Ascending aorta (tissue), 2 donors: ENCODE measurements around the gene IFNL1. TPM values are rescaled to one million over a fixed set of nuclear protein-coding genes. Genes with fewer than 3 reads are reported as not detected.
A peak's percentile ranks its signal among the peaks of the same experiment; 100 is the strongest.
"Not testable (repeated sequence)": the region's sequence is repeated elsewhere in the genome, so short reads cannot be mapped to it uniquely, and the experiment has no call there.

Experiments
- DNase-seq, 2 donors: peaks; one replicate each; pipeline ENCODE4 v3.0.0-alpha.2; 2019; ENCODE audit warnings: low spot score in 2 of 2
- H3K27ac ChIP-seq, 2 donors: fragments of 200-600 bp; sonication (generic); one replicate each; pipeline ENCODE4 v1.5.1; 2016 to 2017; ENCODE audit warnings: mild to moderate bottlenecking in 1 of 2
- H3K27me3 ChIP-seq: fragments of 200-600 bp; sonication (generic); one replicate; pipeline ENCODE4 v1.5.1; 2017
- H3K36me3 ChIP-seq, 2 donors: fragments of 200-600 bp; sonication (generic); one replicate each; pipeline ENCODE4 v1.5.1; 2016
- H3K4me1 ChIP-seq, 2 donors: fragments of 200-600 bp; sonication (generic); one replicate each; pipeline ENCODE4 v1.5.1; 2016 to 2017; ENCODE audit warnings: mild to moderate bottlenecking in 1 of 2
- H3K4me3 ChIP-seq, 2 donors: fragments of 200-600 bp; sonication (generic); one replicate each; pipeline ENCODE4 v1.5.1; 2016 to 2017; ENCODE audit warnings: mild to moderate bottlenecking in 1 of 2
- H3K9me3 ChIP-seq, 2 donors: fragments of 200-600 bp; sonication (generic); one replicate each; pipeline ENCODE4 v1.5.1; 2016
- intact Hi-C: fragments of 100-400 bp; cut with DNase I; formaldehyde crosslinking; loops from one replicate; pipeline ENCODE4 v1.15.1; 2023
- total RNA-seq: library from RNA; depleted of rRNA; stranded (reverse); fragments of >200 nt; gene quantifications from one replicate; pipeline ENCODE4 v1.1.0, GENCODE V29; 2016
- TF ChIP-seq, protein P1 (sequence below), 3 experiments: fragments of 200-600 bp in 2 of 3; fragments of 450-650 bp in 1 of 3; sonication (generic) in 2 of 3; IDR thresholded peaks; one replicate each; pipeline ENCODE4 v1.5.1; 2016 to 2019; ENCODE audit warnings: antibody characterized with exemption in 3 of 3, mild to moderate bottlenecking in 1 of 3, moderate library complexity in 1 of 3

IFNL1 gene
- total RNA-seq, 1 donor from 2014 or later: not detected

DNA sequence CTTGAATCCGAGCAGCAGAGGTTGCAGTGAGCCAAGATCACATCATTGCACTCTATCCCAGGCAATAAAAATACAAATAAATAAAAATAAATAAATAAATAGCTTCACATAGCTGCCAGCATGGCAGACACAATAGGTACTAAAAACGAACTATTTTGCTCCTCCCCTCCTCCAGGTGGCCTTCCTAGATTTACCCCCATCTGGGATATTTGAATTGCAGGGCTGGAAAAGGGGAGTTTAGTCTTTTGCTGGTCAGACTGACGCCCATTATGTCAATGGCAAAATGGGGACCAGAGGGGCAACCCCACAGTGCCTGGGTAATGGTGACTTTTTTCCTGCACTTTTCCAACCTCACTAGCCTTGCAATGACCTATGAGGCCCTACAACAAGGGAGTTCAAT is 40.3 kb downstream of the IFNL1 start:
- no peak for DNase-seq
- H3K4me3 ChIP-seq: no peak overlapping the region
- H3K27me3 ChIP-seq: no peaks in the 10 kb centered on the region
- no peak overlapping the region for H3K27ac ChIP-seq
- peaks cover 5 to 8% of the 10 kb centered on the region in 2 donors for H3K4me1 ChIP-seq
- intact Hi-C loops: no loop called here
- H3K9me3 ChIP-seq: no peaks in the 10 kb centered on the region
- TF ChIP-seq, protein P1, sequence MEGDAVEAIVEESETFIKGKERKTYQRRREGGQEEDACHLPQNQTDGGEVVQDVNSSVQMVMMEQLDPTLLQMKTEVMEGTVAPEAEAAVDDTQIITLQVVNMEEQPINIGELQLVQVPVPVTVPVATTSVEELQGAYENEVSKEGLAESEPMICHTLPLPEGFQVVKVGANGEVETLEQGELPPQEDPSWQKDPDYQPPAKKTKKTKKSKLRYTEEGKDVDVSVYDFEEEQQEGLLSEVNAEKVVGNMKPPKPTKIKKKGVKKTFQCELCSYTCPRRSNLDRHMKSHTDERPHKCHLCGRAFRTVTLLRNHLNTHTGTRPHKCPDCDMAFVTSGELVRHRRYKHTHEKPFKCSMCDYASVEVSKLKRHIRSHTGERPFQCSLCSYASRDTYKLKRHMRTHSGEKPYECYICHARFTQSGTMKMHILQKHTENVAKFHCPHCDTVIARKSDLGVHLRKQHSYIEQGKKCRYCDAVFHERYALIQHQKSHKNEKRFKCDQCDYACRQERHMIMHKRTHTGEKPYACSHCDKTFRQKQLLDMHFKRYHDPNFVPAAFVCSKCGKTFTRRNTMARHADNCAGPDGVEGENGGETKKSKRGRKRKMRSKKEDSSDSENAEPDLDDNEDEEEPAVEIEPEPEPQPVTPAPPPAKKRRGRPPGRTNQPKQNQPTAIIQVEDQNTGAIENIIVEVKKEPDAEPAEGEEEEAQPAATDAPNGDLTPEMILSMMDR (IDR thresholded peaks at IDR 0.05): no peak
- H3K36me3 ChIP-seq: no peaks in the 10 kb centered on the region

DNA sequence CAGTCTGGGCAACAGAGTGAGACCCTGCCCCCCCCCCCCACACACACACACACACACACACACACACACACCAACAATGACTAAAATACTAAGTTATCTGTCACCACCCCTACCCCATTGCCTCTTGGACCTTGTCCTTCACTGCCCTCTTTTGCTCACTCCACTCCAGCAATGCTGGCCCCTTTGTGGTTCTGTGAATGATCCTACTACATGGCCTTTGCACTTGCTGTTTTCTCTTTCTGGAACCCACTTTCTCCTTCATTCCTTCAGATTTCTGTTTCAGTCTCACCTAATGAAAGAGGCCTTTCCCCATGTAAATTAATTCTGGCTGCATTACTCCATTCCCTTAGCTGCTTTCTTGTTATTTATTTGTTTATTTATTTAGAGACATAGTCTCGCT is 43.5 kb downstream of the IFNL1 start:
- intact Hi-C loops: loop anchor here (5.0 to 10.0 kb wide), 6 partner anchors 193 to 952 kb away; partner anchors contain the start of genes DYRK1B, ECH1, EID2B and FBXO17
- Histone ChIP-seq H3K9me3 (no peaks in the 10 kb centered on the region), H3K4me1 (peaks cover 11 to 23% of the 10 kb centered on the region in 2 donors), H3K27ac (no peak overlapping the region), H3K36me3 (no peaks in the 10 kb centered on the region), H3K27me3 (no peaks in the 10 kb centered on the region), H3K4me3 (no peak overlapping the region)
- no peak for DNase-seq
- TF ChIP-seq, protein P1 (IDR thresholded peaks at IDR 0.05): no peak

DNA sequence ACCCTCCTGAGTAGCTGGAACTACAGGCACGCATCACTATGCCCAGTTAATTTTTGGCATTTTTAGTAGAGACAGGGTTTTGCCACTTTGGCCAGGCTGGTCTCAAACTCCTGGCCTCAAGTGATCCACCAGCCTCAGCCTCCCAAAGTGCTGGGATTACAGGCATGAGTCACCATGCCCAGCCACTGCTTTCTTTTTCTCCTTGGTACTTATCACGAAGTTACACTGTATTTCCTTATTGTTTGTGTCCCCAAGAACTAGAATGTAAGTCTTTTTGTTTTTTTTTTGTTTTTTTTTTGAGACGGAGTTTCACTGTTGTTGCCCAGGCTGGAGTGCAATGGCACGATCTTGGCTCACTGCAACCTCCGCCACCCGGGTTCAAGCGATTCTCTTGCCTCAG is 43.9 kb downstream of the IFNL1 start:
- not testable (repeated sequence) for H3K27me3 ChIP-seq, DNase-seq, H3K36me3 ChIP-seq, H3K9me3 ChIP-seq, H3K27ac ChIP-seq
- Histone ChIP-seq H3K4me1 (peaks cover 11 to 28% of the 10 kb centered on the region in 2 donors), H3K4me3 (peak overlapping the region in 1 of 2 donors; percentile 84)
- intact Hi-C loops: loop anchor here (5.0 to 10.0 kb wide), 6 partner anchors 192 to 953 kb away; partner anchors contain the start of genes DYRK1B, ECH1, EID2B and FBXO17

DNA sequence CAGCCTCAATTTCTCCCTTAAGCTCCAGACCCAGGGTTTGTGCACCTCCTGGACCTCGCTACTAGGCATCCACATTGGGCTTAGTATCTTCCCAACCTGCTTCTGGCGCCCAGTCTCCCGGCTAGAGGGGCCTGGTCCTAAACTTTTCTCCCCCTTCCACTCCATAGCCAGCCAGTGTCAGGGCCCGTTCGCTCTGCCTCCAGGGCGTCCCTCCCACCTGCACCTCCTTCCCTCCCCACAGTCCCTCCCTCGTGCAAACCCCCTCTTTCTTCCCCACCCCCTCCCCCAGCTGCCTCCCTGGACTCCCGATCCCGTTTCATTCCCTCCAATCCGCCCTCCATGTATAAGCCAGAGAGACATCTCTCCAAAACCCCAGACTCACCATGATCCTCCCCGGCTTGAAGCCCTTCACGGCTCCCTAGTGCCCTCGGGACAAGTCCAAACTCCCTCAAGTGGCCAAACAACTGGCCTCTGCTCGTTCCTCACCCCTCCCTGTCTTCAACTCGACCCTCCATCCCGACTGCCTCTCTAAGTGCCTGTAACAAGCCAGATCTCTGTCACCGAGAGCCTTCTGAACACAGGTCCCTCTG is 45.0 kb downstream of the IFNL1 start:
- intact Hi-C loops: loop anchor here (5.0 to 10.0 kb wide), 6 partner anchors 191 to 954 kb away; partner anchors contain the start of genes DYRK1B, ECH1, EID2B and FBXO17
- no peaks in the 10 kb centered on the region for H3K9me3 ChIP-seq
- H3K4me1 ChIP-seq: peaks cover 11 to 36% of the 10 kb centered on the region in 2 donors
- H3K4me3 ChIP-seq: peak overlapping the region; percentile 84 to 86
- TF ChIP-seq, protein P1 (IDR thresholded peaks at IDR 0.05): no peak
- peak overlapping the region; percentile 80 to 83 for H3K27ac ChIP-seq
- peaks cover 0 to 6% of the 10 kb centered on the region in 2 donors for H3K36me3 ChIP-seq
- H3K27me3 ChIP-seq: no peaks in the 10 kb centered on the region
- peak in 1 of 2 donors; percentile 67 for DNase-seq

DNA sequence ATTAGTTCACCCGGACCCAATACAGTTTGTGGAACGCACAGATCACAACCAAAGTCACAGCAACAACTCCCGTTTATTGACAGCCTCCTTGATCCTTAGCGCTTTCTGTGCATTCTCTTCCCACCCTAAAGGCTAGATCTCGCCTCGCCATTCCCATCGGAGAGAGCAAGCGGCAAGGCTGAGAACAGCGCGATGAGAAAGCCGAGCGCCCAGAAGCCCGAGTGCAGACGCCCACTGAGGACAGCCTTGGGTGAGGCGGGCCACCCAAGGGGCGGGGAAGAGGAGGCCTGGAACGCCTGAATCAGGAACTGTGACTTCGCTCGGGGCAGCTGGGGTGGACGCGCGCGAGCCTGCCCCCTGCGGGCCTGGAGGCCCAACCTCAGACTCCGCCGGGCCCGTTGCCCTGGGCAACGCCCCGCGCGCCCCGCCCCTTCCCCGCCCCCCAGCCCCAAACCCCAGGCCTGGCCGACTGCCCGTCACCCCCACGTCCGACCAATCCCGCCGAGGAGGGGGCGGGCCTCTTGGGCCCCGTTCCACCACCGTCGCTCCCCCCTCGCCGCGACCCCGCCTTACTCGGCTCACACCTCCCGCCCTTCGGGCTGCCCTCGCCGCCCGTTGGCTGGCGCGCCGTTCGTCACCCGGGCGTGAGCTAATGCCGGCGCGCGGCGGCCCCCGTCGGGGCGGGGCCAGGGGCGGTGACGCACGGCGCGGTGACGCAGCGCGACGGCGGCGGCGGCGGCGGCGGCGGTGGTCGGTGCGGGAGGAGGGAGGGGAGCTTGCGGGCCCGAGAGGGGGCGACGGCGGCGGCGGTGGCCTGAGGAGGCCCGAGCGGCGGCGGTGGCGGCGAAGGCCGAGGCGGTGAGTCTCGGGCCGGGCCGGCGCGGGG is 45.8 kb downstream of the IFNL1 start, which contains the start of gene SAMD4B:
Gene SAMD4B, plus strand, starts transcription at position 703 of the 886 bp plus-strand sequence. CDS start 14,473 bp downstream, outside the sequence.
- Histone ChIP-seq H3K27me3 (no peaks in the 10 kb centered on the region), H3K4me1 (peaks cover 11 to 36% of the 10 kb centered on the region in 2 donors), H3K9me3 (no peaks in the 10 kb centered on the region), H3K4me3 (peak within 1 kb of the TSS; percentile 97), H3K36me3 (peaks cover 0 to 6% of the 10 kb centered on the region in 2 donors), H3K27ac (peak within 1 kb of the TSS; percentile 90 to 91)
- DNase-seq: peak; percentile 91 to 99
- intact Hi-C loops: loop anchor here (1.0 to 10.0 kb wide), 11 partner anchors 31 to 955 kb away; partner anchors contain the start of genes DYRK1B, ECH1, EID2B and FBXO17
- TF ChIP-seq, protein P1 (IDR thresholded peaks at IDR 0.05): peak; percentile 77 to 91 (median 82)
